DMS114 treated with DMSO at 0.1 percent for 48 hours (cell line): ENCODE results near the gene GGTLC1.

Experiments
- DNase-seq: peaks from one replicate; lab custom pipeline; 2025; ENCODE audit not compliant: unreplicated experiment; lab: John Stamatoyannopoulos, UW

GGTLC1 gene

GRCh38 chr20:23988561-23988960 lies at the start of gene GGTLC1:
Gene GGTLC1 (minus strand): TSS chr20:23988779. CDS start chr20:23986611, 2,168 bp downstream.
- no peak for DNase-seq

GRCh38 chr20:24034820-24035219 lies 46.2 kb upstream of the GGTLC1 start:
- DNase-seq, result no peak

- DNase-seq, result no peak
Observed at GRCh38 chr20:24033565-24033964, 45.0 kb upstream of the GGTLC1 start.

- no peak for DNase-seq
Observed at GRCh38 chr20:24033151-24033550, 44.6 kb upstream of the GGTLC1 start.

GRCh38 chr20:24032400-24032898 lies 43.9 kb upstream of the GGTLC1 start:
- DNase-seq, result no peak

GRCh38 chr20:24027229-24027628 lies 38.6 kb upstream of the GGTLC1 start:
- no peak for DNase-seq

- no peak for DNase-seq
Observed at GRCh38 chr20:24022621-24023180, 34.1 kb upstream of the GGTLC1 start.

GRCh38 chr20:24018796-24019195 lies 30.2 kb upstream of the GGTLC1 start:
- no peak for DNase-seq

- no peak for DNase-seq
Observed at GRCh38 chr20:24017458-24017755, 28.8 kb upstream of the GGTLC1 start.

GRCh38 chr20:24016607-24017457 lies 28.3 kb upstream of the GGTLC1 start:
- no peak for DNase-seq

- DNase-seq, result no peak
Observed at GRCh38 chr20:24013953-24014352, 25.4 kb upstream of the GGTLC1 start.

GRCh38 chr20:24011282-24011681 lies 22.7 kb upstream of the GGTLC1 start:
- DNase-seq, result no peak

GRCh38 chr20:24007758-24008157 lies 19.2 kb upstream of the GGTLC1 start:
- no peak for DNase-seq

GRCh38 chr20:24007073-24007595 lies 18.6 kb upstream of the GGTLC1 start:
- DNase-seq, result no peak

- no peak for DNase-seq
Observed at GRCh38 chr20:24006626-24007025, 18.0 kb upstream of the GGTLC1 start.

- DNase-seq, result no peak
Observed at GRCh38 chr20:24004471-24004870, 15.9 kb upstream of the GGTLC1 start.

GRCh38 chr20:24002896-24003295 lies 14.3 kb upstream of the GGTLC1 start:
- DNase-seq, result no peak

- DNase-seq, result no peak
Observed at GRCh38 chr20:24001712-24002405, 13.3 kb upstream of the GGTLC1 start.

- DNase-seq, result no peak
Observed at GRCh38 chr20:23998844-23999243, 10.3 kb upstream of the GGTLC1 start.

- no peak for DNase-seq
Observed at GRCh38 chr20:23998392-23998791, 9.8 kb upstream of the GGTLC1 start.

GRCh38 chr20:23995905-23996666 lies 7.5 kb upstream of the GGTLC1 start:
- peak; percentile 5 for DNase-seq
